ENCODE measurements around the gene CYLD.

DNA sequence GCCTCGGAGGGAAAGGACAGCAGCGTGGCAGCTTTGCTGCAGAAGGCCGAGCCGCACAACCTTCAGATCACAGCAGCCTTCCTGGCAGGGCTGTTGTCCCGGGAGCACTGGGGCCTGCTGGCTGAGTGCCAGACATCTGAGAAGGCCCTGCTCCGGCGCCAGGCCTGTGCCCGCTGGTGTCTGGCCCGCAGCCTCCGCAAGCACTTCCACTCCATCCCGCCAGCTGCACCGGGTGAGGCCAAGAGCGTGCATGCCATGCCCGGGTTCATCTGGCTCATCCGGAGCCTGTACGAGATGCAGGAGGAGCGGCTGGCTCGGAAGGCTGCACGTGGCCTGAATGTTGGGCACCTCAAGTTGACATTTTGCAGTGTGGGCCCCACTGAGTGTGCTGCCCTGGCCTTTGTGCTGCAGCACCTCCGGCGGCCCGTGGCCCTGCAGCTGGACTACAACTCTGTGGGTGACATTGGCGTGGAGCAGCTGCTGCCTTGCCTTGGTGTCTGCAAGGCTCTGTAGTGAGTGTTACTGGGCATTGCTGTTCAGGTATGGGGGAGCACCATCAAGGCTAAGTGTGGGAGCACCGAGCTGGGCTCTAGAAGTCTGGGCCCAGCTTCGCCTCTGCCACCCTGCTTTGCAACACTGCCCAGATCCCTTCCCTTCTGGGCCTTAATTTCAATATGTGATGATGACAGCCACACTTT lies 29.9 kb upstream of the CYLD start:
- TF ChIP-seq, protein P1, sequence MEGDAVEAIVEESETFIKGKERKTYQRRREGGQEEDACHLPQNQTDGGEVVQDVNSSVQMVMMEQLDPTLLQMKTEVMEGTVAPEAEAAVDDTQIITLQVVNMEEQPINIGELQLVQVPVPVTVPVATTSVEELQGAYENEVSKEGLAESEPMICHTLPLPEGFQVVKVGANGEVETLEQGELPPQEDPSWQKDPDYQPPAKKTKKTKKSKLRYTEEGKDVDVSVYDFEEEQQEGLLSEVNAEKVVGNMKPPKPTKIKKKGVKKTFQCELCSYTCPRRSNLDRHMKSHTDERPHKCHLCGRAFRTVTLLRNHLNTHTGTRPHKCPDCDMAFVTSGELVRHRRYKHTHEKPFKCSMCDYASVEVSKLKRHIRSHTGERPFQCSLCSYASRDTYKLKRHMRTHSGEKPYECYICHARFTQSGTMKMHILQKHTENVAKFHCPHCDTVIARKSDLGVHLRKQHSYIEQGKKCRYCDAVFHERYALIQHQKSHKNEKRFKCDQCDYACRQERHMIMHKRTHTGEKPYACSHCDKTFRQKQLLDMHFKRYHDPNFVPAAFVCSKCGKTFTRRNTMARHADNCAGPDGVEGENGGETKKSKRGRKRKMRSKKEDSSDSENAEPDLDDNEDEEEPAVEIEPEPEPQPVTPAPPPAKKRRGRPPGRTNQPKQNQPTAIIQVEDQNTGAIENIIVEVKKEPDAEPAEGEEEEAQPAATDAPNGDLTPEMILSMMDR (IDR thresholded peaks at IDR 0.05): no peak
- TF ChIP-seq TCF7L2 (IDR thresholded peaks at IDR 0.05; ENCODE audit: low read depth, low read length): no peak

Data from Panc1 (cell line).